Tibial nerve (tissue), 4 donors: ENCODE measurements around the gene GSN. TPM values are rescaled to one million over a fixed set of nuclear protein-coding genes. Genes with fewer than 3 reads are reported as not detected.

Source experiments
- DNase-seq, 2 donors: peaks; one replicate each; pipeline ENCODE4 v3.0.0-alpha.2; 2019; ENCODE audit warnings: low spot score in 2 of 2
- H3K27ac ChIP-seq, 4 donors: fragments of 200-600 bp; sonication (generic) in 3 of 4; one replicate each; pipeline ENCODE4 v1.5.1; 2017 to 2019; ENCODE audit warnings: mild to moderate bottlenecking in 1 of 4
- H3K27me3 ChIP-seq, 2 donors: fragments of 200-600 bp; sonication (generic) in 1 of 2; one replicate each; pipeline versions ENCODE4 v1.5.1 to v1.6.0; 2017 to 2019
- H3K36me3 ChIP-seq, 3 donors: fragments of 200-600 bp; sonication (generic); one replicate each; pipeline ENCODE4 v1.5.1; 2018 to 2019
- H3K4me1 ChIP-seq, 4 donors: fragments of 200-600 bp; sonication (generic) in 3 of 4; one replicate each; pipeline ENCODE4 v1.5.1; 2017 to 2019
- H3K4me3 ChIP-seq, 4 donors: fragments of 200-600 bp; sonication (generic) in 3 of 4; one replicate each; pipeline ENCODE4 v1.5.1; 2017 to 2019; ENCODE audit warnings: mild to moderate bottlenecking in 1 of 4, moderate library complexity in 1 of 4
- H3K9me3 ChIP-seq, 4 donors: fragments of 200-600 bp; sonication (generic) in 3 of 4; one replicate each; pipeline ENCODE4 v1.5.1; 2017 to 2019
- EP300 ChIP-seq, 2 donors: sonication (generic); formaldehyde crosslinking; IDR thresholded peaks; one replicate each; pipeline ENCODE4 v1.6.1; 2017; ENCODE audit warnings: antibody characterized with exemption in 2 of 2, mild to moderate bottlenecking in 1 of 2
- POLR2A ChIP-seq, 2 donors: fragments of 450-650 bp; IDR thresholded peaks; one replicate each; pipeline ENCODE4 v1.6.1; 2017; ENCODE audit warnings: antibody characterized with exemption in 2 of 2, mild to moderate bottlenecking in 2 of 2, moderate library complexity in 2 of 2
- WGBS, 2 donors: methylation state at CpG; one replicate each; pipeline ENCODE4 v1.1.5; 2018; 5-methylcytosine and 5-hydroxymethylcytosine counted together
- total RNA-seq, 4 donors: library from RNA; depleted of rRNA; stranded (reverse); fragments of >200 nt; gene quantifications; one replicate each; pipeline ENCODE4 v1.1.0, GENCODE V29; 2016
- TF ChIP-seq, protein P1 (sequence below), 5 experiments: fragments of 200-600 bp in 3 of 5; fragments of 450-650 bp in 2 of 5; sonication (generic) in 3 of 5; IDR thresholded peaks; one replicate each; pipeline ENCODE4 v1.5.1; 2016 to 2019; ENCODE audit warnings: antibody characterized with exemption in 5 of 5, mild to moderate bottlenecking in 3 of 5, moderate library complexity in 2 of 5

Gene GSN
- total RNA-seq, 4 donors from 2014 or later: 1,899 to 6,678 (median 4,539) TPM

DNA sequence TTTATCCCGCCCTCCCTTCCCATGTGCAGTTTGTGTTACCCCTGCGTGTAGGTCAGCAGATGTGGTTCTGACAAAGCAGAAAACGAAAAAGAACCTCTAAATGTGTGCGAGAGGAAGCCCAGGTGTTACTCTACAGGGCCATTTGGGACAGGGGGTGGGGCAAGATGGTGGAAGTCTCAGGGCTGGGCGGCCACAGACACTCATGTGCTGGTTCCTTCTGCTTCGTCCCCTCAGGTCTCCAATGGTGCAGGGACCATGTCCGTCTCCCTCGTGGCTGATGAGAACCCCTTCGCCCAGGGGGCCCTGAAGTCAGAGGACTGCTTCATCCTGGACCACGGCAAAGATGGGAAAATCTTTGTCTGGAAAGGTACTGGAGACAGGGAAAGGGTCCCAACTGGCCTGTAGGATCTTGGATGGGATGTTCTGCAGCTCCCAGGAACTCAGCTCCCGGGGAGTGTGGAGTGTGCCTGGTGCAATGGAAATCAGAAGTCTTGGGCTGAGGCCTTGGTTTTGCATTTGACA lies 49.0 kb downstream of the GSN start:
- H3K4me3 ChIP-seq: no peak overlapping the region
- TF ChIP-seq POLR2A (IDR thresholded peaks at IDR 0.05): no peak
- TF ChIP-seq, protein P1, sequence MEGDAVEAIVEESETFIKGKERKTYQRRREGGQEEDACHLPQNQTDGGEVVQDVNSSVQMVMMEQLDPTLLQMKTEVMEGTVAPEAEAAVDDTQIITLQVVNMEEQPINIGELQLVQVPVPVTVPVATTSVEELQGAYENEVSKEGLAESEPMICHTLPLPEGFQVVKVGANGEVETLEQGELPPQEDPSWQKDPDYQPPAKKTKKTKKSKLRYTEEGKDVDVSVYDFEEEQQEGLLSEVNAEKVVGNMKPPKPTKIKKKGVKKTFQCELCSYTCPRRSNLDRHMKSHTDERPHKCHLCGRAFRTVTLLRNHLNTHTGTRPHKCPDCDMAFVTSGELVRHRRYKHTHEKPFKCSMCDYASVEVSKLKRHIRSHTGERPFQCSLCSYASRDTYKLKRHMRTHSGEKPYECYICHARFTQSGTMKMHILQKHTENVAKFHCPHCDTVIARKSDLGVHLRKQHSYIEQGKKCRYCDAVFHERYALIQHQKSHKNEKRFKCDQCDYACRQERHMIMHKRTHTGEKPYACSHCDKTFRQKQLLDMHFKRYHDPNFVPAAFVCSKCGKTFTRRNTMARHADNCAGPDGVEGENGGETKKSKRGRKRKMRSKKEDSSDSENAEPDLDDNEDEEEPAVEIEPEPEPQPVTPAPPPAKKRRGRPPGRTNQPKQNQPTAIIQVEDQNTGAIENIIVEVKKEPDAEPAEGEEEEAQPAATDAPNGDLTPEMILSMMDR (IDR thresholded peaks at IDR 0.05): no peak
- TF ChIP-seq EP300 (IDR thresholded peaks at IDR 0.05): no peak
- no peak for DNase-seq
- peaks cover 15 to 90% (median 33%) of the 10 kb centered on the region in 3 donors for H3K36me3 ChIP-seq
- H3K4me1 ChIP-seq: peaks cover 0 to 91% (median 26%) of the 10 kb centered on the region in 4 donors
- WGBS, 2 donors: 87 to 88% methylated on average over 10 to 11 of the region's 11 CpGs
- no peaks in the 10 kb centered on the region for H3K9me3 ChIP-seq
- H3K27me3 ChIP-seq: no peaks in the 10 kb centered on the region
- peak overlapping the region in 3 of 4 donors; percentile 67 to 89 (median 84) for H3K27ac ChIP-seq

DNA sequence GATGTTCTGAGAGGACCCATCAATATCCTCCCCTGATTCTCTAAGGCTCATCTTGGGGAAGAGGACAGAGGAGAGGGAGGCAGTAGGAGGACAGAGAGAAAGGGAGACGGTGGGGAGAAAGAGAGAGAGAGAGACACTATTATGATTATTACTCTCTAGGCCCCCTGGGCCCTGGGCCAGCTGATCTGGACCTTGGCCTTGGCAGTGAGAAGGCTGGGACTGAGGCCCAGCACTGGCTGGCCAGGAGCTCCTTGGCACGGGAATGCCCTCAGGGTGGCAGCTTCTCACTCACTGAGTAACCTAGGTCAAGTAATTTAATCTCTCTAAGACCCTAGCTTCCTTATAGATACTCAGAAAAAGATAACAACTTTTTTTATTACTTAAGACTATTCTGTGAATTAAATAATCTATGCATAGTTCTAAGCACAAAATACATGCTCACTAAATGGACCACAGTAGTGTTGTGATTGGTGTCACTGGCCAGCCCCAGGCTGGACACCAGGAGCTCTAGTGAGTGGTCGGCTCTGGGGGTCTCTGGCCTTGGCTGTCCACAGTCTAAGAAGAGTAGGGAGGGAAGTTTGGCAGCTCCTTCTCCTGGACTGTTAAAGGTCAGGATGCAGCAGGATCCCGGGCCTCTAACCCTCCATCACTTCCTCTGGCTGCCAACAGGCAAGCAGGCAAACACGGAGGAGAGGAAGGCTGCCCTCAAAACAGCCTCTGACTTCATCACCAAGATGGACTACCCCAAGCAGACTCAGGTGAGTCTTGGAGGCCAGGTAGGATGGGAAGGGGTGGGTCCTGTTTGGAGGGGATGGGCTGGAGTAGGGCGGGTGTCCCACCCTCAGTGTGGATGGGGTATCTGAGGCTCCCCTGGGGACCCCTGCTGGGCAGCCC lies 50.0 kb downstream of the GSN start:
- no peak for DNase-seq
- Histone ChIP-seq H3K4me1 (peaks cover 0 to 96% (median 28%) of the 10 kb centered on the region in 4 donors), H3K27ac (peak overlapping the region; percentile 63 to 89 (median 76)), H3K27me3 (no peaks in the 10 kb centered on the region), H3K9me3 (no peaks in the 10 kb centered on the region), H3K4me3 (no peak overlapping the region), H3K36me3 (peaks cover 12 to 90% (median 29%) of the 10 kb centered on the region in 3 donors)
- 38 to 52% methylated on average over 6 of the region's 6 CpGs for WGBS, 2 donors
- TF ChIP-seq POLR2A (IDR thresholded peaks at IDR 0.05): no peak
- TF ChIP-seq EP300 (IDR thresholded peaks at IDR 0.05): no peak
- TF ChIP-seq, protein P1 (IDR thresholded peaks at IDR 0.05): no peak

DNA sequence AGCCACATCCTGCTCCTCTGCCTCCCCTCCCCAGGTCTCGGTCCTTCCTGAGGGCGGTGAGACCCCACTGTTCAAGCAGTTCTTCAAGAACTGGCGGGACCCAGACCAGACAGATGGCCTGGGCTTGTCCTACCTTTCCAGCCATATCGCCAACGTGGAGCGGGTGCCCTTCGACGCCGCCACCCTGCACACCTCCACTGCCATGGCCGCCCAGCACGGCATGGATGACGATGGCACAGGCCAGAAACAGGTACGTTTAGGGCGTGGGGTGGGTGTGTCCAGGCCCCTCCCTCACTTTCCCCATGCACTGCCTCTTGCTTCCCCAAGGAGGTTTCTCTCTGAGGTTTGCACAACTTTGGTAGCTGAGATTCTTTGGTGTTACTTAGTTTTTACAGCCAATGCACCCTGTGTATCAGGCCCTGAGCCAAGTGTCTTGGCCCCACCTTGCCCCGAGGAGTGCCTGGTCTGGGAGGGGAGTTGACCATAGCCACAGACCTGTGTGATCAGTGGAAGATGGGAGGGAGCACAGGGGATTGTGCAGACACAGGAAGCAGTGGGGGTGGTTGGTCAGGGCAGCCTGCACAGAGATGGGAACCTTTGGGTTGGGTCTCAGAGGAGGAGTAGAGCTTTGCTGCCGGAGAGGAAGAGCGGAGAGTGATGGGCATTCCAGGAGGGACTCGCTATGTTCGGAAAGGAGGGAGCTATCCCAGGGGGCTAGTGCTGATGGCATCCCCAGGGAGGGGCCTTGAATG lies 50.8 kb downstream of the GSN start:
- H3K36me3 ChIP-seq: peaks cover 14 to 90% (median 27%) of the 10 kb centered on the region in 3 donors
- TF ChIP-seq EP300 (IDR thresholded peaks at IDR 0.05) (peak in 1 of 2 donors; percentile 43), POLR2A (IDR thresholded peaks at IDR 0.05) (no peak)
- TF ChIP-seq, protein P1 (IDR thresholded peaks at IDR 0.05): no peak
- peaks cover 0 to 94% (median 29%) of the 10 kb centered on the region in 4 donors for H3K4me1 ChIP-seq
- no peak for DNase-seq
- no peak overlapping the region for H3K4me3 ChIP-seq
- H3K27me3 ChIP-seq: no peaks in the 10 kb centered on the region
- WGBS, 2 donors: 82 to 87% methylated on average over 19 of the region's 19 CpGs
- H3K9me3 ChIP-seq: no peaks in the 10 kb centered on the region
- peak overlapping the region; percentile 63 to 89 (median 76) for H3K27ac ChIP-seq

DNA sequence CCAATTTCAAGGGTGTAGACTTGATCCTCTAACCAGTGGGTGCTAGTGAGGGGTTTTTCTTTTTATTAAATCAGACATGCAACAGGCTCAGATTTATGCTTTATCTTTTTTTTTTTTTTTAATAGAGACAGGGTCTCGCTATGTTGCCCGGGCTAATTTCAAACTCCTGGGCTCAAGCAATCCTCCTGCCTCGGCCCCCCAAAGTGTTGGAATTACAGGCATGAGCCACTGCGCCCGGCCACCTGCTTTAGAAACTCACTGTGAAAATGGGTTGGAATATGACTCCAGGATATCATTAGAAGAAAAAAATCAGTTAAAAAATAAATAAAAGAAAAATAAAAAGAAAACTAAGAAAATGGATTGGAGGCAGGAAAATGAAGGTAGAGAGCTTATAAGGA lies 51.4 kb downstream of the GSN start:
- Histone ChIP-seq H3K4me3 (no peak overlapping the region), H3K9me3 (no peaks in the 10 kb centered on the region), H3K4me1 (peaks cover 0 to 96% (median 31%) of the 10 kb centered on the region in 4 donors), H3K27ac (peak overlapping the region; percentile 53 to 89 (median 76)), H3K36me3 (peaks cover 17 to 90% (median 24%) of the 10 kb centered on the region in 3 donors), H3K27me3 (no peaks in the 10 kb centered on the region)
- WGBS, 2 donors: 76 to 77% methylated on average over 5 of the region's 5 CpGs
- TF ChIP-seq POLR2A (IDR thresholded peaks at IDR 0.05): no peak
- TF ChIP-seq, protein P1 (IDR thresholded peaks at IDR 0.05): no peak
- TF ChIP-seq EP300 (IDR thresholded peaks at IDR 0.05): no peak
- DNase-seq: no peak
